SJSA1 (cell line): Measurements from ENCODE around the gene FBXL3. TPM values are rescaled to one million over a fixed set of nuclear protein-coding genes. Genes with fewer than 3 reads are reported as not detected.
"Not testable (repeated sequence)": the region's sequence is repeated elsewhere in the genome, so short reads cannot be mapped to it uniquely, and the experiment has no call there.

ENCODE experiments used
- DNase-seq, 2 experiments: peaks; one replicate each; pipeline ENCODE4 v3.0.0-alpha.2; 2015 to 2020; ENCODE audit warnings: low spot score in 2 of 2, low read depth in 1 of 2
- H3K27ac ChIP-seq: fragments of 250-450 bp; sonication (Bioruptor Pico); 2 replicates; pipeline ENCODE4 v1.5.1; 2020; ENCODE audit warnings: mild to moderate bottlenecking, moderate library complexity
- H3K27me3 ChIP-seq: fragments of 250-450 bp; sonication (Bioruptor Pico); replicated peaks from 2 replicates; pipeline ENCODE4 v1.5.1; 2020; ENCODE audit warnings: mild to moderate bottlenecking, moderate library complexity
- H3K36me3 ChIP-seq: fragments of 250-450 bp; sonication (Bioruptor Pico); 2 replicates; pipeline ENCODE4 v1.5.1; 2020; ENCODE audit warnings: mild to moderate bottlenecking
- H3K4me1 ChIP-seq: fragments of 250-450 bp; sonication (Bioruptor Pico); replicated peaks from 2 replicates; pipeline ENCODE4 v1.6.1; 2021; ENCODE audit warnings: mild to moderate bottlenecking
- H3K4me3 ChIP-seq: fragments of 250-450 bp; sonication (Bioruptor Pico); 2 replicates; pipeline ENCODE4 v1.5.1; 2020; ENCODE audit warnings: mild to moderate bottlenecking
- H3K9me3 ChIP-seq: fragments of 250-450 bp; sonication (Bioruptor Pico); replicated peaks from 2 replicates; pipeline ENCODE4 v1.5.1; 2020; ENCODE audit warnings: mild to moderate bottlenecking
- total RNA-seq: library from RNA; depleted of rRNA; stranded (reverse); fragments of >200 nt; shearing (Covaris generic); gene quantifications from 2 replicates; pipeline ENCODE4 v1.2.3, GENCODE V29; 2014

The FBXL3 gene
- total RNA-seq, 1 experiment from 2014 or later: 38.3 TPM

- Histone ChIP-seq H3K36me3 (peaks cover 84% of the 10 kb centered on the region), H3K4me1 (no peaks in the 10 kb centered on the region), H3K9me3 (no peaks in the 10 kb centered on the region), H3K27me3 (no peaks in the 10 kb centered on the region), H3K4me3 (no peak overlapping the region), H3K27ac (no peak overlapping the region)
- no peak for DNase-seq
These were observed 11.9 kb downstream of the FBXL3 start for GRCh38 chr13:77014906-77015685.

GRCh38 chr13:77013853-77014542 lies 13.0 kb downstream of the FBXL3 start:
- Histone ChIP-seq H3K27ac (no peak overlapping the region), H3K4me1 (no peaks in the 10 kb centered on the region), H3K4me3 (no peak overlapping the region), H3K27me3 (no peaks in the 10 kb centered on the region), H3K9me3 (no peaks in the 10 kb centered on the region), H3K36me3 (peaks cover 90% of the 10 kb centered on the region)
- DNase-seq: no peak

DNA sequence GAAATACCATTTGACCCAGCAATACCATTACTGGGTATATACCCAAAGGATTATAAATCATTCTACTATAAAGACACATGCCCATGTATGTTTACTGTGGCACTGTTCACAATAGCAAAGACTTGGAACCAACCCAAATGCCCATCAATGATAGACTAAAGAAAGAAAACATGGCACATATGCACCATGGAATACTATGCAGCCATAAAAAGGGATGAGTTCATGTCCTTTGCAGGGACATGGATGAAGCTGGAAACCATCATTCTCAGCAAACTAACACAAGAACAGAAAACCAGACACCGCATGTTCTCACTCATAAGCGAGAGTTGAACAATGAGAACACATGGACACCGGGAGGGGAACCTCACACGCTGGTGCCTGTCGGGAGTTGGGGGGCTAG lies 17.2 kb downstream of the FBXL3 start:
- H3K9me3 ChIP-seq, H3K4me3 ChIP-seq, DNase-seq, H3K4me1 ChIP-seq, H3K27ac ChIP-seq, H3K27me3 ChIP-seq: not testable (repeated sequence)
- peaks cover 80% of the 10 kb centered on the region for H3K36me3 ChIP-seq

GRCh38 chr13:77009011-77009410 lies 17.9 kb downstream of the FBXL3 start:
- H3K4me3 ChIP-seq: no peak overlapping the region
- no peaks in the 10 kb centered on the region for H3K4me1 ChIP-seq
- no peaks in the 10 kb centered on the region for H3K27me3 ChIP-seq
- H3K9me3 ChIP-seq: no peaks in the 10 kb centered on the region
- peaks cover 76% of the 10 kb centered on the region for H3K36me3 ChIP-seq
- H3K27ac ChIP-seq: no peak overlapping the region
- DNase-seq: no peak

- not testable (repeated sequence) for H3K9me3 ChIP-seq, DNase-seq, H3K4me1 ChIP-seq, H3K4me3 ChIP-seq, H3K27me3 ChIP-seq, H3K27ac ChIP-seq
- H3K36me3 ChIP-seq: peaks cover 73% of the 10 kb centered on the region
These were observed 18.6 kb downstream of the FBXL3 start for GRCh38 chr13:77008337-77008736.

- Histone ChIP-seq H3K27me3 (no peaks in the 10 kb centered on the region), H3K27ac (no peak overlapping the region), H3K36me3 (peaks cover 62% of the 10 kb centered on the region), H3K4me1 (no peaks in the 10 kb centered on the region), H3K4me3 (no peak overlapping the region), H3K9me3 (no peaks in the 10 kb centered on the region)
- no peak for DNase-seq
These were observed 24.3 kb downstream of the FBXL3 start for GRCh38 chr13:77002590-77003190.

- H3K27ac ChIP-seq: no peak overlapping the region
- H3K27me3 ChIP-seq: no peaks in the 10 kb centered on the region
- DNase-seq: no peak
- no peak overlapping the region for H3K4me3 ChIP-seq
- H3K4me1 ChIP-seq: no peaks in the 10 kb centered on the region
- peaks cover 62% of the 10 kb centered on the region for H3K36me3 ChIP-seq
- H3K9me3 ChIP-seq: no peaks in the 10 kb centered on the region
These were observed 24.9 kb downstream of the FBXL3 start for GRCh38 chr13:77001963-77002587.

- DNase-seq: no peak
- no peaks in the 10 kb centered on the region for H3K4me1 ChIP-seq
- H3K27ac ChIP-seq: no peak overlapping the region
- H3K9me3 ChIP-seq: no peaks in the 10 kb centered on the region
- no peaks in the 10 kb centered on the region for H3K27me3 ChIP-seq
- H3K4me3 ChIP-seq: no peak overlapping the region
- peaks cover 62% of the 10 kb centered on the region for H3K36me3 ChIP-seq
These were observed 25.4 kb downstream of the FBXL3 start for GRCh38 chr13:77001540-77001939.

DNA sequence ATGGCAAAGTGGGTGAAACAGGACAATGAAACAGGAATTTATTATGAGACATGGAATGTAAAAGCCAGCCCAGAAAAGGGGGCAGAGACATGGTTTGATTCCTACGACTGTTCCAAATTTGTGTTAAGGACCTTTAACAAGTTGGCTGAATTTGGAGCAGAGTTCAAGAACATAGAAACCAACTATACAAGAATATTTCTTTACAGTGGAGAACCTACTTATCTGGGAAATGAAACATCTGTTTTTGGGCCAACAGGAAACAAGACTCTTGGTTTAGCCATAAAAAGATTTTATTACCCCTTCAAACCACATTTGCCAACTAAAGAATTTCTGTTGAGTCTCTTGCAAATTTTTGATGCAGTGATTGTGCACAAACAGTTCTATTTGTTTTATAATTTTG lies 26.5 kb downstream of the FBXL3 start:
- no peaks in the 10 kb centered on the region for H3K4me1 ChIP-seq
- H3K4me3 ChIP-seq: no peak overlapping the region
- H3K9me3 ChIP-seq: no peaks in the 10 kb centered on the region
- H3K36me3 ChIP-seq: peaks cover 64% of the 10 kb centered on the region
- no peak for DNase-seq
- no peaks in the 10 kb centered on the region for H3K27me3 ChIP-seq
- no peak overlapping the region for H3K27ac ChIP-seq

GRCh38 chr13:76994281-76994680 lies 32.7 kb downstream of the FBXL3 start:
- no peaks in the 10 kb centered on the region for H3K9me3 ChIP-seq
- no peaks in the 10 kb centered on the region for H3K27me3 ChIP-seq
- no peak for DNase-seq
- H3K4me3 ChIP-seq: no peak overlapping the region
- H3K4me1 ChIP-seq: peaks cover 6% of the 10 kb centered on the region
- peaks cover 33% of the 10 kb centered on the region for H3K36me3 ChIP-seq
- H3K27ac ChIP-seq: no peak overlapping the region

DNA sequence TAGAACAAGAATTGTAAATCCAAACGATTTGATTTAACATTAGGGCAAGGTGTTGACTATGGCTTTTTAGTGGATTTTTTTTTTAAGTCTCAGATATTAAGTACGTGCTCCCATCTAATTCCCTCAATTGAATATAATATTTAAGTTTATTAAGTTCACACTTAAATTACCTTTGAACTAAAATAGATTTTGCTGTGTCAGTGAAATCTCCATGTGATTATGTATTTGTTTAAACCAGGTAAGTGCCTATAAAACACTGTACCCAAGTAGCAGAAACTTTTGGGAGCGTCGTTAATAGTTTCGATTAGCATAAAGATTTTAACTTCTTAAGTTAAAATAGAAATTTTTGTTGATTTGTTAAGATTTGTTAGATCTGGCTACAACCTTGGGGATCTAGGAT lies 33.5 kb downstream of the FBXL3 start:
- no peaks in the 10 kb centered on the region for H3K27me3 ChIP-seq
- DNase-seq: no peak
- peaks cover 25% of the 10 kb centered on the region for H3K36me3 ChIP-seq
- no peak overlapping the region for H3K4me3 ChIP-seq
- peaks cover 6% of the 10 kb centered on the region for H3K4me1 ChIP-seq
- no peaks in the 10 kb centered on the region for H3K9me3 ChIP-seq
- no peak overlapping the region for H3K27ac ChIP-seq

DNA sequence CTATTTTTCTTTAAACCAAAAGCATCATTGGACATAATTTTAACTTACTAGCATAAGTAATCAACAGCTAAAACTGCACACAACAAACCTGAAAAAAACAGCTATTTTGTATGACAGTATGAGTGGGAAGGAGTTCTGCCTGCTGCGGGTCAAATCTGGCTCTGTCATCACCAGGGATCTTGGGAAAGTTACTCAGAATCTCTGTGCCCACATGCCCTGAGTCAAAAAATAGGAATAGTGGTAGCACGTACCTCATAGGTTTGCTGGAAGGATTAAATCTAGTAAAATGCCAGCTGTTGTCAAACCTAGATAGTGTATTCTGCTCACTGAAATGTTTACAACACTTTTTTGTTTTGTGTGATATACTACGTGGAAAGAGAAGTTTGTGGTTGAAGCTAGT lies 33.9 kb downstream of the FBXL3 start:
- Histone ChIP-seq H3K27me3 (no peaks in the 10 kb centered on the region), H3K36me3 (peaks cover 20% of the 10 kb centered on the region), H3K4me1 (peaks cover 6% of the 10 kb centered on the region), H3K27ac (no peak overlapping the region), H3K9me3 (no peaks in the 10 kb centered on the region), H3K4me3 (peak overlapping the region; percentile 58)
- no peak for DNase-seq

- H3K36me3 ChIP-seq: peaks cover 16% of the 10 kb centered on the region
- peaks cover 6% of the 10 kb centered on the region for H3K4me1 ChIP-seq
- H3K27ac ChIP-seq: peak overlapping the region; percentile 37
- no peaks in the 10 kb centered on the region for H3K27me3 ChIP-seq
- H3K9me3 ChIP-seq: no peaks in the 10 kb centered on the region
- H3K4me3 ChIP-seq: peak overlapping the region; percentile 58
- DNase-seq: no peak
These were observed 34.4 kb downstream of the FBXL3 start for GRCh38 chr13:76992548-76993001.
